Testis (tissue), 3 donors: ENCODE results near the gene LRRC66. TPM values are rescaled to one million over a fixed set of nuclear protein-coding genes. Genes with fewer than 3 reads are reported as not detected.

Experiments used
- DNase-seq: peaks from one replicate; pipeline ENCODE4 v3.0.0-alpha.2; 2019
- H3K27ac ChIP-seq, 2 donors: fragments of 200-600 bp; sonication (generic); one replicate each; pipeline ENCODE4 v1.5.1; 2019
- H3K27me3 ChIP-seq: fragments of 200-600 bp; sonication (generic); one replicate; pipeline ENCODE4 v1.5.1; 2019
- H3K36me3 ChIP-seq: fragments of 200-600 bp; sonication (generic); one replicate; pipeline ENCODE4 v1.5.1; 2017; ENCODE audit warnings: low read depth; ENCODE audit errors: missing control alignments
- H3K4me1 ChIP-seq: fragments of 200-600 bp; sonication (generic); one replicate; pipeline ENCODE4 v1.5.1; 2019
- H3K4me3 ChIP-seq, 2 donors: fragments of 200-600 bp; sonication (generic); one replicate each; pipeline ENCODE4 v1.5.1; 2017 to 2019
- H3K9me3 ChIP-seq: fragments of 200-600 bp; sonication (generic); one replicate; pipeline ENCODE4 v1.5.1; 2017
- CTCF ChIP-seq, 3 experiments: fragments of 450-650 bp in 2 of 3; fragments of 200-600 bp in 1 of 3; sonication (generic) in 1 of 3; IDR thresholded peaks; one replicate each; pipeline ENCODE4 v1.5.1; 2016 to 2019; ENCODE audit warnings: antibody characterized with exemption in 3 of 3, mild to moderate bottlenecking in 2 of 3, moderate library complexity in 1 of 3
- POLR2A ChIP-seq: fragments of 450-650 bp; IDR thresholded peaks from one replicate; pipeline ENCODE4 v1.6.1; 2017; ENCODE audit warnings: antibody characterized with exemption, mild to moderate bottlenecking, moderate library complexity
- WGBS, 2 donors: methylation state at CpG; one replicate each; pipeline ENCODE4 v1.1.5; 2018; 5-methylcytosine and 5-hydroxymethylcytosine counted together
- intact Hi-C: fragments of 100-400 bp; cut with DNase I; formaldehyde crosslinking; loops from one replicate; pipeline ENCODE4 v1.15.1; 2023; ENCODE audit warnings: low total_unique reads
- polyA plus RNA-seq: library from polyadenylated mRNA; stranded (reverse); fragments of 350-450 nt; fragmentation: Illumina TruSeq; extraction: RNeasy Lipid Tissue Mini Kit (QIAGEN cat#74804); gene quantifications from one replicate; pipeline ENCODE4 v1.2.3, GENCODE V29; 2014; ENCODE audit warnings: low read depth, low replicate concordance; ENCODE audit not compliant: insufficient read depth
- total RNA-seq, 2 donors: library from RNA; depleted of rRNA; stranded (reverse); fragments of >200 nt; gene quantifications; one replicate each; pipeline ENCODE4 v1.2.3, GENCODE V29; 2016

The LRRC66 gene
- total and polyA plus RNA-seq, 3 donors from 2014 or later = 0.87 to 2.4 (median 1.0) TPM

- 78 to 86% methylated on average over 3 of the region's 3 CpGs for WGBS, 2 donors
- no peak overlapping the region for H3K4me3 ChIP-seq
- TF ChIP-seq POLR2A (no peak), CTCF (IDR thresholded peaks at IDR 0.05) (no peak)
- H3K4me1 ChIP-seq = peaks cover 5% of the 10 kb centered on the region
- H3K27ac ChIP-seq = no peak overlapping the region
- H3K9me3 ChIP-seq = no peaks in the 10 kb centered on the region
- no peaks in the 10 kb centered on the region for H3K27me3 ChIP-seq
- intact Hi-C loops = no loop called here
- no peak for DNase-seq
- no peaks in the 10 kb centered on the region for H3K36me3 ChIP-seq
Observed at GRCh38 chr4:52016981-52017380, 3.2 kb downstream of the LRRC66 start.

GRCh38 chr4:52015366-52015765, 4.8 kb downstream of the LRRC66 start:
- intact Hi-C loops = no loop called here
- DNase-seq = no peak
- H3K36me3 ChIP-seq = no peaks in the 10 kb centered on the region
- WGBS, 2 donors = 86 to 87% methylated on average over 7 of the region's 7 CpGs
- H3K27ac ChIP-seq = no peak overlapping the region
- TF ChIP-seq CTCF (IDR thresholded peaks at IDR 0.05) = no peak
- no peak for TF ChIP-seq POLR2A
- no peak overlapping the region for H3K4me3 ChIP-seq
- no peaks in the 10 kb centered on the region for H3K9me3 ChIP-seq
- no peaks in the 10 kb centered on the region for H3K27me3 ChIP-seq
- peaks cover 5% of the 10 kb centered on the region for H3K4me1 ChIP-seq

- no peaks in the 10 kb centered on the region for H3K9me3 ChIP-seq
- H3K36me3 ChIP-seq = no peaks in the 10 kb centered on the region
- WGBS, 2 donors = 71 to 79% methylated on average over 1 of the region's 1 CpG
- H3K27me3 ChIP-seq = no peaks in the 10 kb centered on the region
- no peak for DNase-seq
- H3K4me1 ChIP-seq = peaks cover 5% of the 10 kb centered on the region
- H3K27ac ChIP-seq = no peak overlapping the region
- H3K4me3 ChIP-seq = no peak overlapping the region
- intact Hi-C loops = no loop called here
- TF ChIP-seq CTCF (IDR thresholded peaks at IDR 0.05) (no peak), POLR2A (no peak)
Observed at GRCh38 chr4:52014903-52015302, 5.3 kb downstream of the LRRC66 start.

GRCh38 chr4:52012651-52013050, 7.5 kb downstream of the LRRC66 start:
- H3K9me3 ChIP-seq = no peaks in the 10 kb centered on the region
- no peak for DNase-seq
- H3K27ac ChIP-seq = no peak overlapping the region
- no peaks in the 10 kb centered on the region for H3K36me3 ChIP-seq
- H3K4me1 ChIP-seq = no peaks in the 10 kb centered on the region
- TF ChIP-seq CTCF (IDR thresholded peaks at IDR 0.05) (no peak), POLR2A (no peak)
- intact Hi-C loops = no loop called here
- no peak overlapping the region for H3K4me3 ChIP-seq
- WGBS, 2 donors = 88 to 89% methylated on average over 1 of the region's 1 CpG
- H3K27me3 ChIP-seq = no peaks in the 10 kb centered on the region

- H3K9me3 ChIP-seq = no peaks in the 10 kb centered on the region
- no peaks in the 10 kb centered on the region for H3K4me1 ChIP-seq
- intact Hi-C loops = no loop called here
- no peak overlapping the region for H3K27ac ChIP-seq
- H3K27me3 ChIP-seq = no peaks in the 10 kb centered on the region
- H3K36me3 ChIP-seq = no peaks in the 10 kb centered on the region
- TF ChIP-seq POLR2A = no peak
- TF ChIP-seq CTCF (IDR thresholded peaks at IDR 0.05) = no peak
- WGBS, 2 donors = 88 to 98% methylated on average over 2 of the region's 2 CpGs
- DNase-seq = no peak
- no peak overlapping the region for H3K4me3 ChIP-seq
Observed at GRCh38 chr4:52010986-52011385, 9.2 kb downstream of the LRRC66 start.
